Measurements from ENCODE around the gene CEBPB.

Gene CEBPB

DNA sequence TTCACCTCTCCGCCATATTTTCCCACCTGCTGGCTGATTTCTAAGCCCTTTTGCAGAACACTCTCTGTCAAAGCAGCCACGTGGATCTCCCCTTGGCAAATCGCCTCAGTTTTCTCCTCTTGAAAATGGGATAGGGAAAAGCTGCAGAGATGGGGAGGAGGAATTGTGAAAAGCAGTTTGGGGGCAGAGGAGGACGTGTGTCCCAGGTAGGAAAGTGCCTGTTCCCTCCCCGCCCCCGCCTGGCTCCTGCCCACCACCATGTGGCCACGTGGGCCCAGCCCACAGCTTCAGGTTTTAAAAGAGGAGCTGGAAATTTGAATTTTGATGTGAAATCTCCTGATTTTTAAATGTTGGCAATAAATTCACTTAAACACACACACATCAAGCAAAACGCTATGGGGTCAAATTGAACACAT lies 3.6 kb upstream of the CEBPB start:
- H3K4me1 Mint-ChIP-seq: no peaks in the 10 kb centered on the region
- H3K36me3 Mint-ChIP-seq (ENCODE audit: low read depth): no peaks in the 10 kb centered on the region
- peaks cover 3% of the 10 kb centered on the region for H3K9me3 Mint-ChIP-seq
- H3K27me3 Mint-ChIP-seq (ENCODE audit: low read depth): peaks cover 11% of the 10 kb centered on the region
- H3K27ac Mint-ChIP-seq: no peak overlapping the region
- no peak for TF ChIP-seq CTCF (IDR thresholded peaks at IDR 0.05; ENCODE audit: unreplicated experiment in 3 of 3)
- H3K4me3 Mint-ChIP-seq: peak overlapping the region in 1 of 3 experiments; percentile 46

DNA sequence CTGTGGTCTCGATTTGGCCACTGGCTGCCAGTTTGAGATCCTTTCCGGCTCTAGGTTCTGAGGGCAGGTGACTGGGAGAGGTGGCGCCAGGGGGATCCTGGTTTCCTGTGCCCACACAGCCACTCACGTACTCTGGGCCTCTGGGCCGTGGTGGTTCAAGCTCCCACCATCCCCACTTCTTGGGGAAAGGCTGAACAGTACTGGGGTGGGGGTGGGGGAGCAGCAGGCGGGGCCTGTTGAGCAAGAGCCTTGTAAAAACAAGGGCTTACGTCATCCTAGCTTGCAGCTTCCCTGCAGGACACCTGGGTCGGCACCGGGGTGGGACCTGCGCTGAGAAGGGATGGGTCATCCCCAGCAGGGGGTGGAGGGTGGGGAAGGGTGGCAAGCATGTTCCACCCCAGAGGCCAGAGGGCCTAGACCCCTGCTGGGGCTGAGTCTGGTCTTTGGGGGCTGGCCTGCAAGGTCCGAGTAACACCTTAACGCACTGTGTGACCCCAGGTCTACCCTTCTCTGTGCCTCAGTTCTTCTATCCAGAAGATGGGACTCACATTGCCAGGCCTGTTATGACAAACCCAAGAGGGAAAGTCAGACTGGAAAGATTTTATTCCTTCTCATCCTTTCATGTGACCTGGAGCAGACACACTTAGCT lies 3.1 kb upstream of the CEBPB start:
- Mint-ChIP-seq H3K4me1 (peaks cover 4% of the 10 kb centered on the region), H3K9me3 (peaks cover 3% of the 10 kb centered on the region), H3K27me3 (ENCODE audit: low read depth) (peaks cover 11% of the 10 kb centered on the region), H3K27ac (peak overlapping the region in 1 of 3 experiments; percentile 57), H3K4me3 (peak overlapping the region; percentile 15 to 74 (median 30)), H3K36me3 (ENCODE audit: low read depth) (no peaks in the 10 kb centered on the region)
- TF ChIP-seq CTCF (IDR thresholded peaks at IDR 0.05; ENCODE audit: unreplicated experiment in 3 of 3): no peak

GRCh38 chr20:50188287-50188688 lies 2.3 kb upstream of the CEBPB start:
- H3K4me3 Mint-ChIP-seq: peak overlapping the region; percentile 30 to 74 (median 67)
- no peak for TF ChIP-seq CTCF (IDR thresholded peaks at IDR 0.05; ENCODE audit: unreplicated experiment in 3 of 3)
- no peak overlapping the region for H3K27ac Mint-ChIP-seq
- H3K36me3 Mint-ChIP-seq (ENCODE audit: low read depth): no peaks in the 10 kb centered on the region
- peaks cover 11% of the 10 kb centered on the region for H3K27me3 Mint-ChIP-seq (ENCODE audit: low read depth)
- peaks cover 12% of the 10 kb centered on the region for H3K4me1 Mint-ChIP-seq
- H3K9me3 Mint-ChIP-seq: peaks cover 3% of the 10 kb centered on the region

DNA sequence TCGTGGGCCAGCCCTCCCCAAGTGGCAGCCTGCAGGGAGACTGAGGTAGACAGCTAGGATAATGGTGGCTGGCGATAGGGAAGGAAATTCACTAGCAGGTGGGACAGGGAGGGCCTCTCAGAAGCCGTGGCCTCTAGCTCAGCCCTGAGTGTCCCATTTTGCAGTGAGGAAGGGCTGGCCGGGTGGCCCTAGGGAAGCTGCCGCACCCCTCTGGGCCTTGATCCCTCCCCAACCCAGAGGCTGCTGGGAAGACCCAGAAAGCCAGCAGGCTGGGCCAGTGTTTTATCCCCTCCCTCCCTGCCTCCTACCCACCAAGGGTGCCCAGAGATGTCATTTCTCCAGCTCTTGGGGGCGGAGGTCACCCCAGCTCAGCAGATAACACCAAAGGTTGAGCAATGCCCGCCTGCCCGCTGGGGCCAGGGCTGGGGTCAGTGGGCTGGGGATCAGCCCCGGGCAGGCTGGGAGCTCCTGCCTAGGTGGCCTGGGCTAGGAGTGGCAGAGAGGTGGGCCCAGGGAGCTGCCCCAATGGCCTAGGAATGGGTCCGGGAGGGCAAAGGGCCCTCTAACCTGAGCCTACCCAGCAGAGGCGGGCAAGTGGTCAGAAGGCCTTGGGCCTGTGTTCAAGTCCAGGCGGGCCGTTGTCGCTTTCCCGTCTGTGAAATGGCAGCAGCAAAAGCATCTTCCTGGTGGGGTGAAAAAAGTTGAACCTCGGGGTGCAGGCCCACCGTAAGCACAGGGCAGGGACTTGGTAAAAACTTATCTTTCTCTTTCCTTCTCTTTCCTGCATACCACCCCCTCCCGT lies 1.6 kb upstream of the CEBPB start:
- peak overlapping the region; percentile 47 to 74 (median 70) for H3K4me3 Mint-ChIP-seq
- peak overlapping the region in 1 of 3 experiments; percentile 29 for H3K27ac Mint-ChIP-seq
- H3K9me3 Mint-ChIP-seq: no peaks in the 10 kb centered on the region
- peaks cover 14% of the 10 kb centered on the region for H3K4me1 Mint-ChIP-seq
- H3K27me3 Mint-ChIP-seq (ENCODE audit: low read depth): peaks cover 11% of the 10 kb centered on the region
- no peaks in the 10 kb centered on the region for H3K36me3 Mint-ChIP-seq (ENCODE audit: low read depth)
- TF ChIP-seq CTCF (IDR thresholded peaks at IDR 0.05; ENCODE audit: unreplicated experiment in 3 of 3): no peak

GRCh38 chr20:50189681-50190250 lies 864 bp upstream of the CEBPB start:
- peak overlapping the region; percentile 47 to 70 (median 62) for H3K4me3 Mint-ChIP-seq
- no peaks in the 10 kb centered on the region for H3K36me3 Mint-ChIP-seq (ENCODE audit: low read depth)
- H3K9me3 Mint-ChIP-seq: no peaks in the 10 kb centered on the region
- peaks cover 14% of the 10 kb centered on the region for H3K4me1 Mint-ChIP-seq
- no peak for TF ChIP-seq CTCF (IDR thresholded peaks at IDR 0.05; ENCODE audit: unreplicated experiment in 3 of 3)
- H3K27me3 Mint-ChIP-seq (ENCODE audit: low read depth): peaks cover 14% of the 10 kb centered on the region
- peak overlapping the region in 1 of 3 experiments; percentile 29 for H3K27ac Mint-ChIP-seq

Measured in nephron (organoid).